Upper lobe of right lung (tissue), 1 donor: ENCODE results near the gene ZGLP1. TPM values are rescaled to one million over a fixed set of nuclear protein-coding genes. Genes with fewer than 3 reads are reported as not detected.

Source experiments
- ATAC-seq: fragments of 200-7000 bp; cut with Tn5 transposase; one replicate; pipeline ENCODE4 v1.9.1; 2020; ENCODE audit warnings: mild to moderate bottlenecking, moderate library complexity
- DNase-seq: peaks from one replicate; pipeline ENCODE4 v3.0.0-alpha.2; 2020
- H3K27ac ChIP-seq: fragments of 200-600 bp; one replicate; pipeline ENCODE4 v1.8.0; 2022
- H3K27me3 ChIP-seq: fragments of 200-600 bp; one replicate; pipeline ENCODE4 v1.8.0; 2022; ENCODE audit warnings: mild to moderate bottlenecking
- H3K36me3 ChIP-seq: fragments of 200-600 bp; one replicate; pipeline ENCODE4 v1.8.0; 2022
- H3K4me1 ChIP-seq: fragments of 200-600 bp; one replicate; pipeline ENCODE4 v1.8.0; 2022
- H3K4me3 ChIP-seq: fragments of 200-600 bp; one replicate; pipeline ENCODE4 v1.8.0; 2022; ENCODE audit warnings: mild to moderate bottlenecking
- H3K9me3 ChIP-seq: fragments of 200-600 bp; one replicate; pipeline ENCODE4 v1.8.0; 2022
- CTCF ChIP-seq: fragments of 200-600 bp; IDR thresholded peaks from one replicate; pipeline ENCODE4 v1.8.0; 2022; ENCODE audit warnings: antibody characterized with exemption
- intact Hi-C: fragments of 100-400 bp; cut with DNase I; formaldehyde crosslinking; loops from one replicate; pipeline ENCODE4 v1.11.0; 2022
- total RNA-seq: library from RNA; stranded (reverse); fragmentation: NEBNext Ultra II Directional; extraction: Animal tissue kit (Norgen Biotek cat#: 25700); gene quantifications from one replicate; pipeline ENCODE4 v1.2.1, GENCODE V29; 2021
- donor health status: DM: no; HTN: yes; CAD: no; lungs with severe emphysema.

The ZGLP1 gene
- total RNA-seq, 1 donor from 2014 or later: 3.8 TPM

DNA sequence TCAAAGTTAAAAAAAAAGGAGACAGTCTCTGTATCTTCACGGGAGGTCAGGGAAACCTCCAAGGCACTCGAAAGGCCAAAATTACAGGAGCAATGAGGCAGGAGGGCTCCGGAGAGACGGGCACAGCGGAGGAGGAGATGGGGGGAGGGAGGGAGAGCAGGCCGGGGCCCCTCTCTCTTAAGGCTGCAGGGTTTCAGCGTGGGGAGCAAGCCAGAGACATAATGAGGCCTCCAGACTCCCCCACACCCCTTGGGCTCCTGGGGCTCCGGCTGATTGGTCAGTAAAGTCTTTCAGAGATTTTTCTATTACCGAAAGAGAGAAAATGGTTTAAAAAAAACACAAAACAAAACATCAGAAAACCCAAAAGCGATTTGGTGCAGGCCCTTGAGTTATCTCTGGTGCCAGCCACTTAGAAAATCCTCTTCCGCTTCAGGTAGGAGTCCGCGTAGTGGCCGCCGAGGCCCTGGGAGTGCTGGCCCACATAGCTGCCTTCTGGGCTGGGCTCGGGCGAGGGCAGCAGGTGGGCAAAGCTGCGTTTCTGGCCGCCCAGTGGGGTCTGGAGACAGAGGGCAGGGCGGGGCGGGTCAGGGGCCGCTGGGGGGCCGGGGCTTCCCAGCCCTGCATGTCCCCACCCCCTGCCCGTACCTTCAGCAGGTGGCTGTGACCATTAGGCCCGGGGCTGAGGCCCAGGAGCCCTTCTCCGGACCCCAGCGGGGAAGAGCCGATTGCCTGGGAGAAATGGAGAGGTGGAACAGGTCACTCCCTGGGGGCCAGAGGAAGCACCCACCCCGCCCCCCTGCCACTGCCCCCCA is 7.6 kb upstream of the ZGLP1 start:
- no peaks in the 10 kb centered on the region for H3K27me3 ChIP-seq
- ATAC-seq (no peak), DNase-seq (no peak)
- H3K36me3 ChIP-seq: peaks cover 47% of the 10 kb centered on the region
- no peak for TF ChIP-seq CTCF
- intact Hi-C loops: no loop called here
- H3K4me3 ChIP-seq: no peak overlapping the region
- no peaks in the 10 kb centered on the region for H3K9me3 ChIP-seq
- no peak overlapping the region for H3K27ac ChIP-seq
- H3K4me1 ChIP-seq: peaks cover 8% of the 10 kb centered on the region

DNA sequence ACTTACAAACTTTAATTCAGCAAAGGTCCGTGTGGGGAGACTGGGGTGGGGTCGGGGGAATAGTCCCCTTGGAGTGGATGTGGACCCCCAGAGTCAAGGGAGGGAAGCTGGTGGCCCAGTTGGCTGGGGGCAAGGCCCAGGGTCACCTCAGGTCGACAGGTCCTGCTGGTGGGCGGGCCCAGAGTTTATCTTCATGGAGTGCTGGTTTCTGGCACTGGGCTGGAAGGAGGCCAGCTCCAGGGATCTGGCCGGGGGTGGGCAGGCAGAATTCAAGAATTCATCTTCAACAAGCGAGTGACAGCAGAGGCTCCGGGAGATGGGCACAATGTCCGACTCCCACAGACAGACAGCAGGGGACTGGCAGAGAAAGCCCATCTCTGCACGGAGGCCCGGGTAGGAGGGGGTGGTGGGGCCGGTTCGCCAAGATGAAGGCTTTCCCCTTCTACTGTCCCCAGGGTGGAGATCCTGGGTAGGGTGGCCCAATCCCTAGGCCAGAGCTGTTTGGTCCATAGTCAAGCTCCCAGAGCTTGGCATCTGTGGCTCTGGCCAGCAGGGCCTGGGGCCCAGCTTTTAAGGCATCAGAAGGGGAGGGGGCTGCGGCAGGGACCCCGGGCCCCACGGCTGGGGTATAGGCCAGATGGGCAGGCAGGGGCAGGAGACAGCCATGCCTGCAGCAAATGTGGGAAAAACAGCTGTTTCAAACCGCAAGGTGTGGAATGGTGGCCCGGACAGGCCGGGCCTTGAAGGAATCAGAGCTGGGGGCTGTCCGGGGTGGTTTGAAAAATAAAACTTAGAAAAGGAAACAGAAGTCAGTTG is 6.8 kb upstream of the ZGLP1 start:
- no peak for TF ChIP-seq CTCF
- Histone ChIP-seq H3K9me3 (no peaks in the 10 kb centered on the region), H3K27me3 (no peaks in the 10 kb centered on the region), H3K36me3 (peaks cover 39% of the 10 kb centered on the region), H3K4me1 (peaks cover 8% of the 10 kb centered on the region), H3K27ac (peak overlapping the region; percentile 58), H3K4me3 (peak overlapping the region; percentile 87)
- no peak for DNase-seq
- ATAC-seq: no peak
- intact Hi-C loops: no loop called here

- H3K36me3 ChIP-seq: peaks cover 30% of the 10 kb centered on the region
- H3K27me3 ChIP-seq: no peaks in the 10 kb centered on the region
- intact Hi-C loops: no loop called here
- peak within 1 kb of the TSS; percentile 58 for H3K27ac ChIP-seq
- TF ChIP-seq CTCF: no peak
- H3K4me3 ChIP-seq: peak within 1 kb of the TSS; percentile 87
- DNase-seq (peak; percentile 95), ATAC-seq (peak; percentile 91)
- peaks cover 8% of the 10 kb centered on the region for H3K4me1 ChIP-seq
- H3K9me3 ChIP-seq: no peaks in the 10 kb centered on the region
These were observed 6.0 kb upstream of the ZGLP1 start, which contains the start of gene FDX2 for GRCh38 chr19:10315335-10316214. TSS of gene FDX2 (minus strand) at chr19:10316015. CDS start at chr19:10315996, 19 bp downstream.

- ATAC-seq (no peak), DNase-seq (no peak)
- Histone ChIP-seq H3K27me3 (no peaks in the 10 kb centered on the region), H3K9me3 (no peaks in the 10 kb centered on the region), H3K27ac (no peak overlapping the region), H3K4me3 (no peak overlapping the region), H3K4me1 (no peaks in the 10 kb centered on the region), H3K36me3 (no peaks in the 10 kb centered on the region)
- intact Hi-C loops: no loop called here
- no peak for TF ChIP-seq CTCF
These were observed 3.3 kb downstream of the ZGLP1 start for GRCh38 chr19:10306327-10306726.

GRCh38 chr19:10305139-10305806 is 4.3 kb downstream of the ZGLP1 start:
- H3K27ac ChIP-seq: no peak overlapping the region
- ATAC-seq: peak; percentile 90
- intact Hi-C loops: no loop called here

More at GRCh38 chr19:10305139-10305806, 4.3 kb downstream of the ZGLP1 start:
- no peaks in the 10 kb centered on the region for H3K27me3 ChIP-seq
- no peak overlapping the region for H3K4me3 ChIP-seq
- no peak for TF ChIP-seq CTCF
- no peaks in the 10 kb centered on the region for H3K9me3 ChIP-seq
- no peaks in the 10 kb centered on the region for H3K36me3 ChIP-seq
- no peaks in the 10 kb centered on the region for H3K4me1 ChIP-seq
- DNase-seq: peak; percentile 82
